IPS DF 4.7 (cell line): ENCODE data around the gene HIC2.
"Not testable (repeated sequence)": the region's sequence is repeated elsewhere in the genome, so short reads cannot be mapped to it uniquely, and the experiment has no call there.

Experiments used
- DNase-seq: peaks from one replicate; pipeline ENCODE4 v3.0.0-alpha.2; 2013; ENCODE audit warnings: low spot score; ENCODE audit errors: extremely low read depth

Gene HIC2

GRCh38 chr22:21493789-21494782 lies 76.9 kb downstream of the HIC2 start:
- not testable (repeated sequence) for DNase-seq

- DNase-seq: not testable (repeated sequence)
Observed at GRCh38 chr22:21497984-21498383, 80.8 kb downstream of the HIC2 start.

GRCh38 chr22:21498489-21498888 lies 81.3 kb downstream of the HIC2 start:
- DNase-seq: not testable (repeated sequence)

GRCh38 chr22:21499623-21500506 lies 82.7 kb downstream of the HIC2 start:
- DNase-seq: not testable (repeated sequence)
